SU-DHL-6 (cell line): ENCODE results near the gene GRIA1.

ENCODE experiments used
- H2AFZ ChIP-seq: fragments of 200-600 bp; sonication (generic); 2 replicates; pipeline ENCODE4 v1.6.1; 2014; ENCODE audit warnings: low read depth, mild to moderate bottlenecking, moderate library complexity, mixed read lengths, antibody characterized with exemption, low read length; ENCODE audit not compliant: severe bottlenecking
- H3F3A ChIP-seq: fragments of 200-600 bp; shearing (Covaris generic); 2 replicates; pipeline ENCODE4 v1.6.0; 2016; ENCODE audit warnings: antibody characterized with exemption, mild to moderate bottlenecking; ENCODE audit not compliant: insufficient read depth
- H3K27ac ChIP-seq: fragments of 200-600 bp; sonication (generic); 2 replicates; pipeline ENCODE4 v1.5.1; 2016; ENCODE audit warnings: low read depth, mild to moderate bottlenecking, low read length, moderate library complexity, mixed read lengths
- H3K27me3 ChIP-seq: fragments of 200-600 bp; sonication (generic), shearing (Covaris generic); 2 replicates; pipeline ENCODE4 v1.6.0; 2014; ENCODE audit warnings: mild to moderate bottlenecking, low read length
- H3K36me3 ChIP-seq: fragments of 200-600 bp; sonication (generic); 2 replicates; pipeline ENCODE4 v1.6.1; 2014; ENCODE audit warnings: mild to moderate bottlenecking, low read length, mixed read lengths
- H3K4me2 ChIP-seq: fragments of 300-600, 200-600 bp; shearing (Covaris generic), sonication (generic); 2 replicates; pipeline ENCODE4 v1.6.0; 2014; ENCODE audit warnings: low read length, low read depth, mild to moderate bottlenecking; ENCODE audit not compliant: poor library complexity, severe bottlenecking
- H3K4me3 ChIP-seq: fragments of 200-600 bp; sonication (generic); 2 replicates; pipeline ENCODE4 v1.5.1; 2014; ENCODE audit warnings: antibody characterized with exemption, low read length, mild to moderate bottlenecking, mixed read lengths; ENCODE audit not compliant: insufficient read depth, poor library complexity, severe bottlenecking
- H3K79me2 ChIP-seq: fragments of 200-600 bp; sonication (generic); 2 replicates; pipeline ENCODE4 v1.6.1; 2014; ENCODE audit warnings: mild to moderate bottlenecking, low read length, moderate library complexity; ENCODE audit not compliant: insufficient read depth
- H3K9ac ChIP-seq: fragments of 200-600 bp; sonication (generic); 2 replicates; pipeline ENCODE4 v1.7.0; 2014; ENCODE audit warnings: mild to moderate bottlenecking, low read length
- H3K9me2 ChIP-seq: fragments of 200-600 bp; sonication (generic); replicated peaks from 2 replicates; pipeline ENCODE4 v1.6.1; 2014; ENCODE audit warnings: low read length; ENCODE audit not compliant: insufficient read depth
- H3K9me3 ChIP-seq: fragments of 200-600 bp; sonication (generic); 2 replicates; pipeline ENCODE4 v1.6.1; 2014; ENCODE audit warnings: low read length, mixed read lengths; ENCODE audit not compliant: insufficient read depth
- H4K20me1 ChIP-seq: fragments of 200-600 bp; sonication (generic); 2 replicates; pipeline ENCODE4 v1.6.1; 2014; ENCODE audit warnings: low read depth, mild to moderate bottlenecking, antibody characterized with exemption, low read length, moderate library complexity, mixed read lengths
- EZH2phosphoT487 ChIP-seq: fragments of 200-600 bp; sonication (generic), shearing (Covaris generic); conservative IDR thresholded peaks from 2 replicates; pipeline ENCODE4 v1.6.1; 2018; ENCODE audit warnings: mild to moderate bottlenecking, antibody characterized with exemption, low read length, moderate library complexity, mixed read lengths
- TF ChIP-seq, protein P1 (sequence below): fragments of 200-600 bp; sonication (generic); IDR thresholded peaks from one replicate; pipeline ENCODE4 v1.5.1; 2017; ENCODE audit warnings: antibody characterized with exemption, mild to moderate bottlenecking, low read length, moderate library complexity; ENCODE audit not compliant: insufficient read depth, poor library complexity, severe bottlenecking

GRIA1 gene

GRCh38 chr5:153476767-153477166 lies 13.7 kb upstream of the GRIA1 start:
- TF ChIP-seq, protein P1, sequence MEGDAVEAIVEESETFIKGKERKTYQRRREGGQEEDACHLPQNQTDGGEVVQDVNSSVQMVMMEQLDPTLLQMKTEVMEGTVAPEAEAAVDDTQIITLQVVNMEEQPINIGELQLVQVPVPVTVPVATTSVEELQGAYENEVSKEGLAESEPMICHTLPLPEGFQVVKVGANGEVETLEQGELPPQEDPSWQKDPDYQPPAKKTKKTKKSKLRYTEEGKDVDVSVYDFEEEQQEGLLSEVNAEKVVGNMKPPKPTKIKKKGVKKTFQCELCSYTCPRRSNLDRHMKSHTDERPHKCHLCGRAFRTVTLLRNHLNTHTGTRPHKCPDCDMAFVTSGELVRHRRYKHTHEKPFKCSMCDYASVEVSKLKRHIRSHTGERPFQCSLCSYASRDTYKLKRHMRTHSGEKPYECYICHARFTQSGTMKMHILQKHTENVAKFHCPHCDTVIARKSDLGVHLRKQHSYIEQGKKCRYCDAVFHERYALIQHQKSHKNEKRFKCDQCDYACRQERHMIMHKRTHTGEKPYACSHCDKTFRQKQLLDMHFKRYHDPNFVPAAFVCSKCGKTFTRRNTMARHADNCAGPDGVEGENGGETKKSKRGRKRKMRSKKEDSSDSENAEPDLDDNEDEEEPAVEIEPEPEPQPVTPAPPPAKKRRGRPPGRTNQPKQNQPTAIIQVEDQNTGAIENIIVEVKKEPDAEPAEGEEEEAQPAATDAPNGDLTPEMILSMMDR: no peak
- Histone ChIP-seq H3K27ac (no peak overlapping the region), H3K9ac (no peak overlapping the region), H3K36me3 (no peaks in the 10 kb centered on the region), H3K9me2 (no peaks in the 10 kb centered on the region), H3K4me3 (no peak overlapping the region), H3K79me2 (no peaks in the 10 kb centered on the region), H2AFZ (no peak overlapping the region), H3K27me3 (no peaks in the 10 kb centered on the region), H3K4me2 (no peak overlapping the region), H4K20me1 (no peaks in the 10 kb centered on the region), H3F3A (no peaks in the 10 kb centered on the region), H3K9me3 (no peaks in the 10 kb centered on the region)

DNA sequence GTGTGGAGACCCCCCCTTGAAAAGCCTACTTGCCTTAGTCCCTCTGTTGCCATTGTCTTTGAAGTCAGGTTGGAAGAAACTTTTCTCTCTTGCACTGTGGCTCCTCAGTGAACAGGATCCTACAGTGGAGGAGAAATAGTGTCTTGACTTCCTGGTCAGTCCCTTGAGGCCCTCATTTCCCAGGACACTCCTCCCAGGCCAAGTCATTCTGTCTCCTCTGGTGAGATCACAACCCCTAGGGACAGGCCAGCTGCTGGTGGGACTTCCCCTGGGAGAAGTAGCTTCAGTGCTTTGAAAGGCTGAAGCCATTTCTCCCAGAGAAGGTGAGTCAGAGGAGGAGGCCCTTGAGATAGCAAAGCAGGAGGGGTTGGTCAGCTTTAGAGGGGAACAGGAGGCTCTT lies 10.1 kb upstream of the GRIA1 start:
- no peaks in the 10 kb centered on the region for H3K36me3 ChIP-seq
- no peaks in the 10 kb centered on the region for H3K27me3 ChIP-seq
- H3K4me3 ChIP-seq: no peak overlapping the region
- no peak overlapping the region for H3K4me2 ChIP-seq
- H2AFZ ChIP-seq: no peak overlapping the region
- no peaks in the 10 kb centered on the region for H3K9me2 ChIP-seq
- no peak overlapping the region for H3K9ac ChIP-seq
- no peaks in the 10 kb centered on the region for H3K9me3 ChIP-seq
- no peaks in the 10 kb centered on the region for H4K20me1 ChIP-seq
- H3K79me2 ChIP-seq: no peaks in the 10 kb centered on the region
- TF ChIP-seq EZH2phosphoT487: no peak
- TF ChIP-seq, protein P1: no peak
- H3F3A ChIP-seq: no peaks in the 10 kb centered on the region
- H3K27ac ChIP-seq: no peak overlapping the region

DNA sequence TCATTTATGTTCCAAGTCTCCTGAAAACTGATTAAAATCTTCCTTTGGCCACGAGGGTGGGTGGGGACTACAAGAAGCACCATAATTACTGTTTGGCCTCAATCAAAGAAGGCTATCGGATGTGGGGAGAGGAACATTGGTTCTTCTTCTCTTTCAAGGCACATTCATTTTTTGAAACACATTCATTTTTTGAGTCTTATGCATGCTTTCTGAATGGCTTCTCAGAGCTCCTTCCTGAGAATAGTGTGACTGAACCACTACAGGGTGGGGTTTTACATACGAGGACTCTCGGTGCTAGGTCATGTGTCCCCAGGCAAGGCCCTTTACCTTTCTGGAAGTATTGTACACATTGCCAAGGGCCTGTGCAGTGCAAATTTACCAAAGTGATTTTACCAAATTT lies 7.0 kb upstream of the GRIA1 start:
- H3F3A ChIP-seq: no peaks in the 10 kb centered on the region

More for the DNA sequence above, 7.0 kb upstream of the GRIA1 start:
- no peaks in the 10 kb centered on the region for H4K20me1 ChIP-seq
- no peaks in the 10 kb centered on the region for H3K79me2 ChIP-seq
- no peak overlapping the region for H2AFZ ChIP-seq
- no peaks in the 10 kb centered on the region for H3K36me3 ChIP-seq
- H3K4me3 ChIP-seq: no peak overlapping the region
- no peak overlapping the region for H3K27ac ChIP-seq
- no peak overlapping the region for H3K4me2 ChIP-seq
- no peaks in the 10 kb centered on the region; the same call in 1 of the 2 replicates for H3K9me2 ChIP-seq
- H3K9ac ChIP-seq: no peak overlapping the region
- TF ChIP-seq EZH2phosphoT487: no peak
- TF ChIP-seq, protein P1: no peak
- H3K9me3 ChIP-seq: no peaks in the 10 kb centered on the region
- no peaks in the 10 kb centered on the region for H3K27me3 ChIP-seq
